HepG2 (cell line): ENCODE data around the gene SH3GL1. TPM values are rescaled to one million over a fixed set of nuclear protein-coding genes. Genes with fewer than 3 reads are reported as not detected.

Source experiments
- AGO1 ChIP-seq: fragments of 200-400 bp; formaldehyde crosslinking; IDR thresholded peaks from 2 replicates; pipeline ENCODE4 v1.6.1; 2017; ENCODE audit warnings: mild to moderate bottlenecking, low read depth, low read length, moderate library complexity; ENCODE audit not compliant: poor library complexity, severe bottlenecking
- ATF6 ChIP-seq: sonication (generic); formaldehyde crosslinking; conservative IDR thresholded peaks from 2 replicates; pipeline ENCODE4 v1.4.0; 2020; ENCODE audit warnings: missing genetic modification reagents
- HMG20B ChIP-seq: conservative IDR thresholded peaks from 2 replicates; pipeline ENCODE4 v1.6.1; 2016; ENCODE audit warnings: missing genetic modification reagents, missing compliant biosample characterization
- MED1 ChIP-seq: sonication (generic); formaldehyde crosslinking; IDR thresholded peaks from 2 replicates; pipeline ENCODE4 v1.4.0; 2020; ENCODE audit warnings: missing genetic modification reagents
- USF2 ChIP-seq, 2 experiments: sonication (generic) in 1 of 2; formaldehyde crosslinking in 1 of 2; IDR thresholded peaks; 2 replicates each; pipeline versions ENCODE4 v1.5.1 to v1.6.1; 2011 to 2020; ENCODE audit warnings: borderline replicate concordance in 1 of 2, low read depth in 1 of 2, low read length in 1 of 2, mild to moderate bottlenecking in 1 of 2, missing genetic modification reagents in 1 of 2, moderate library complexity in 1 of 2
- YY1 ChIP-seq: IDR thresholded peaks from 2 replicates; pipeline ENCODE4 v1.6.1; 2011; ENCODE audit warnings: low read length, low read depth, moderate library complexity, mild to moderate bottlenecking; ENCODE audit not compliant: insufficient read depth, insufficient replicate concordance
- ZNF629 ChIP-seq: sonication (generic); formaldehyde crosslinking; conservative IDR thresholded peaks from 2 replicates; pipeline ENCODE4 v1.5.0; 2020; ENCODE audit warnings: missing genetic modification reagents
- ZNF770 ChIP-seq: sonication (generic); formaldehyde crosslinking; IDR thresholded peaks from 2 replicates; pipeline ENCODE4 v1.5.0; 2020; ENCODE audit warnings: mild to moderate bottlenecking, missing genetic modification reagents
- polyA plus RNA-seq, 8 experiments: library from polyadenylated mRNA; depleted of rRNA in 3 of 8; stranded (reverse) in 7 of 8; unstranded in 1 of 8; fragments of >200 nt; fragmentation: Illumina TruSeq in 4 of 8; extraction: Trizol in 4 of 8; gene quantifications; 2 replicates each; pipeline versions ENCODE4 v1.2.1 to v1.2.3, GENCODE V29; 2011 to 2016; ENCODE audit warnings: low read depth in 4 of 8, missing spikeins in 1 of 8, mixed read lengths in 1 of 8; ENCODE audit not compliant: insufficient read depth in 1 of 8
- total RNA-seq, 5 experiments: library from RNA; depleted of rRNA; stranded (reverse); fragments of >200 nt; fragmentation: Illumina TruSeq; extraction: Trizol; gene quantifications; 2 replicates each; pipeline ENCODE4 v1.2.3, GENCODE V29; 2016; ENCODE audit warnings: low read depth in 1 of 5
- TF ChIP-seq, protein P1 (sequence below): sonication (generic); formaldehyde crosslinking; IDR thresholded peaks from 2 replicates; pipeline ENCODE4 v1.5.0; 2020; ENCODE audit warnings: mild to moderate bottlenecking, missing genetic modification reagents, borderline replicate concordance
- TF ChIP-seq, protein P2 (sequence below): sonication (generic); formaldehyde crosslinking; IDR thresholded peaks from 2 replicates; pipeline ENCODE4 v1.9.0; 2021; ENCODE audit warnings: missing genetic modification reagents, mild to moderate bottlenecking, borderline replicate concordance

The SH3GL1 gene
- total and polyA plus RNA-seq, 2 of the 13 experiments (the other 11 are each of a cell fraction or from before 2014, with no cell fraction given): 33.0 to 45.1 TPM

DNA sequence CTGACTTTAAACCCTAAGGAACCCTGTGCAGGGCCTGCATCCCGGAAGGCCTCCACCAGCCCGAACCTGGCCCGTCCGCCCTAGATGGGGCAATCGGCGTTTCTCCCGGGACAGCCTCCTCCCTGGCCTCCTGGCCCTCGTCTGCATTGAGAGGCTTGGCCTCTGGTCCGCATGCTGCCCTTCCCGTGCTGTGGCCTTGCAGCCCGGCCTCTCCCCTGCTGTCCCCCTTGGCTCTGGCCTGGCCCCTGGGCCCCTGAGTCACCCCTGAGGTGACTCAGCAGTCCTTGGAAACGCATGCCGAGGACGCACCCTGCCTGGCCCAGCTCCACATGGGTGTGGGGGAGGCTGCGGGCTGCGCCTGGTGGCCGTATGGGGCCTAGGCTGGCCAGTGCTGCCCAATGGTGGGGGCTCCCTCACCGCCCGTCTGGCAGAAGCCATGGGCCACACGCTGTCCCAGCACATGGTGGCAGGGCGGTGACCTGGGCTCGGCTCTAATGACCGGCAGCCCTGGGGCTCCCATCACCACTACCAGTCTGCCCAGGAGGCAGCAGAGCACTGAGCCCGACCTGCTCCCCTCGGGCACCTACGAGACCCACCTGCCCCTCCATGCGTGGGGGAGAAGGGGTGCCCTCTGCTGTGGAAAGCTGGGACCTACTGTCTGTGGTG lies 25.7 kb downstream of the SH3GL1 start (continued):
- TF ChIP-seq, protein P1, sequence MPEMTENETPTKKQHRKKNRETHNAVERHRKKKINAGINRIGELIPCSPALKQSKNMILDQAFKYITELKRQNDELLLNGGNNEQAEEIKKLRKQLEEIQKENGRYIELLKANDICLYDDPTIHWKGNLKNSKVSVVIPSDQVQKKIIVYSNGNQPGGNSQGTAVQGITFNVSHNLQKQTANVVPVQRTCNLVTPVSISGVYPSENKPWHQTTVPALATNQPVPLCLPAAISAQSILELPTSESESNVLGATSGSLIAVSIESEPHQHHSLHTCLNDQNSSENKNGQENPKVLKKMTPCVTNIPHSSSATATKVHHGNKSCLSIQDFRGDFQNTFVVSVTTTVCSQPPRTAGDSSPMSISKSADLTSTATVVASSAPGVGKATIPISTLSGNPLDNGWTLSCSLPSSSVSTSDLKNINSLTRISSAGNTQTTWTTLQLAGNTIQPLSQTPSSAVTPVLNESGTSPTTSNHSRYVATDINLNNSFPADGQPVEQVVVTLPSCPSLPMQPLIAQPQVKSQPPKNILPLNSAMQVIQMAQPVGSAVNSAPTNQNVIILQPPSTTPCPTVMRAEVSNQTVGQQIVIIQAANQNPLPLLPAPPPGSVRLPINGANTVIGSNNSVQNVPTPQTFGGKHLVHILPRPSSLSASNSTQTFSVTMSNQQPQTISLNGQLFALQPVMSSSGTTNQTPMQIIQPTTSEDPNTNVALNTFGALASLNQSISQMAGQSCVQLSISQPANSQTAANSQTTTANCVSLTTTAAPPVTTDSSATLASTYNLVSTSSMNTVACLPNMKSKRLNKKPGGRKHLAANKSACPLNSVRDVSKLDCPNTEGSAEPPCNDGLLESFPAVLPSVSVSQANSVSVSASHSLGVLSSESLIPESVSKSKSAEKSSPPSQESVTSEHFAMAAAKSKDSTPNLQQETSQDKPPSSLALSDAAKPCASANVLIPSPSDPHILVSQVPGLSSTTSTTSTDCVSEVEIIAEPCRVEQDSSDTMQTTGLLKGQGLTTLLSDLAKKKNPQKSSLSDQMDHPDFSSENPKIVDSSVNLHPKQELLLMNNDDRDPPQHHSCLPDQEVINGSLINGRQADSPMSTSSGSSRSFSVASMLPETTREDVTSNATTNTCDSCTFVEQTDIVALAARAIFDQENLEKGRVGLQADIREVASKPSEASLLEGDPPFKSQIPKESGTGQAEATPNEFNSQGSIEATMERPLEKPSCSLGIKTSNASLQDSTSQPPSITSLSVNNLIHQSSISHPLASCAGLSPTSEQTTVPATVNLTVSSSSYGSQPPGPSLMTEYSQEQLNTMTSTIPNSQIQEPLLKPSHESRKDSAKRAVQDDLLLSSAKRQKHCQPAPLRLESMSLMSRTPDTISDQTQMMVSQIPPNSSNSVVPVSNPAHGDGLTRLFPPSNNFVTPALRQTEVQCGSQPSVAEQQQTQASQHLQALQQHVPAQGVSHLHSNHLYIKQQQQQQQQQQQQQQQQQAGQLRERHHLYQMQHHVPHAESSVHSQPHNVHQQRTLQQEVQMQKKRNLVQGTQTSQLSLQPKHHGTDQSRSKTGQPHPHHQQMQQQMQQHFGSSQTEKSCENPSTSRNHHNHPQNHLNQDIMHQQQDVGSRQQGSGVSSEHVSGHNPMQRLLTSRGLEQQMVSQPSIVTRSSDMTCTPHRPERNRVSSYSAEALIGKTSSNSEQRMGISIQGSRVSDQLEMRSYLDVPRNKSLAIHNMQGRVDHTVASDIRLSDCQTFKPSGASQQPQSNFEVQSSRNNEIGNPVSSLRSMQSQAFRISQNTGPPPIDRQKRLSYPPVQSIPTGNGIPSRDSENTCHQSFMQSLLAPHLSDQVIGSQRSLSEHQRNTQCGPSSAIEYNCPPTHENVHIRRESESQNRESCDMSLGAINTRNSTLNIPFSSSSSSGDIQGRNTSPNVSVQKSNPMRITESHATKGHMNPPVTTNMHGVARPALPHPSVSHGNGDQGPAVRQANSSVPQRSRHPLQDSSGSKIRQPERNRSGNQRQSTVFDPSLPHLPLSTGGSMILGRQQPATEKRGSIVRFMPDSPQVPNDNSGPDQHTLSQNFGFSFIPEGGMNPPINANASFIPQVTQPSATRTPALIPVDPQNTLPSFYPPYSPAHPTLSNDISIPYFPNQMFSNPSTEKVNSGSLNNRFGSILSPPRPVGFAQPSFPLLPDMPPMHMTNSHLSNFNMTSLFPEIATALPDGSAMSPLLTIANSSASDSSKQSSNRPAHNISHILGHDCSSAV (CRISPR knock-in tag): no peak
- TF ChIP-seq ZNF629 (CRISPR knock-in tag) (peak; percentile 35; the same call in 1 of the 2 replicates), AGO1 (no peak), ZNF770 (CRISPR knock-in tag) (peak; percentile 99), ATF6 (CRISPR knock-in tag) (no peak), HMG20B (peak; percentile 52; the same call in 1 of the 2 replicates), USF2 (IDR thresholded peaks at IDR 0.05; ENCODE audit: low read depth, low read length) (no peak), USF2 (CRISPR knock-in tag; IDR thresholded peaks at IDR 0.05; ENCODE audit: borderline replicate concordance) (no peak), MED1 (CRISPR knock-in tag) (peak; percentile 80), YY1 (no peak)
- TF ChIP-seq, protein P2, sequence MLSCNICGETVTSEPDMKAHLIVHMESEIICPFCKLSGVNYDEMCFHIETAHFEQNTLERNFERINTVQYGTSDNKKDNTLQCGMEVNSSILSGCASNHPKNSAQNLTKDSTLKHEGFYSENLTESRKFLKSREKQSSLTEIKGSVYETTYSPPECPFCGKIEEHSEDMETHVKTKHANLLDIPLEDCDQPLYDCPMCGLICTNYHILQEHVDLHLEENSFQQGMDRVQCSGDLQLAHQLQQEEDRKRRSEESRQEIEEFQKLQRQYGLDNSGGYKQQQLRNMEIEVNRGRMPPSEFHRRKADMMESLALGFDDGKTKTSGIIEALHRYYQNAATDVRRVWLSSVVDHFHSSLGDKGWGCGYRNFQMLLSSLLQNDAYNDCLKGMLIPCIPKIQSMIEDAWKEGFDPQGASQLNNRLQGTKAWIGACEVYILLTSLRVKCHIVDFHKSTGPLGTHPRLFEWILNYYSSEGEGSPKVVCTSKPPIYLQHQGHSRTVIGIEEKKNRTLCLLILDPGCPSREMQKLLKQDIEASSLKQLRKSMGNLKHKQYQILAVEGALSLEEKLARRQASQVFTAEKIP (CRISPR knock-in tag): no peak
